H9 (cell line): ENCODE results near the gene ZNF385B. TPM values are rescaled to one million over a fixed set of nuclear protein-coding genes. Genes with fewer than 3 reads are reported as not detected.

Experiments used
- DNase-seq: peaks from one replicate; pipeline ENCODE4 v3.0.0-alpha.2; 2017
- H2AFZ ChIP-seq: one replicate; pipeline ENCODE4 v1.6.1; 2013; ENCODE audit warnings: mild to moderate bottlenecking, low read length, control low read depth, moderate library complexity
- H2AK5ac ChIP-seq: 2 replicates; pipeline ENCODE4 v1.6.1; 2013; ENCODE audit warnings: low read length, control low read depth, mixed read lengths; ENCODE audit not compliant: insufficient read length
- H2BK120ac ChIP-seq: one replicate; pipeline ENCODE4 v1.6.1; 2013; ENCODE audit warnings: low read depth, mild to moderate bottlenecking, low read length, control low read depth, inconsistent platforms; ENCODE audit not compliant: poor library complexity, severe bottlenecking
- H2BK12ac ChIP-seq: 2 replicates; pipeline ENCODE4 v1.6.1; 2013; ENCODE audit warnings: low read length, control low read depth, mixed read lengths, low read depth; ENCODE audit not compliant: insufficient read length
- H2BK15ac ChIP-seq: 2 replicates; pipeline ENCODE4 v1.6.1; 2013; ENCODE audit warnings: low read depth, low read length, control low read depth
- H2BK20ac ChIP-seq: one replicate; pipeline ENCODE4 v1.6.1; 2013; ENCODE audit warnings: low read depth, mild to moderate bottlenecking, low read length, control low read depth, inconsistent platforms; ENCODE audit not compliant: poor library complexity, severe bottlenecking
- H2BK5ac ChIP-seq: 2 replicates; pipeline ENCODE4 v1.6.1; 2013; ENCODE audit warnings: low read length, control low read depth, mixed read lengths; ENCODE audit not compliant: insufficient read length
- H3K14ac ChIP-seq: 2 replicates; pipeline ENCODE4 v1.6.1; 2013; ENCODE audit warnings: low read length, control low read depth; ENCODE audit not compliant: insufficient read depth
- H3K18ac ChIP-seq: 2 replicates; pipeline ENCODE4 v1.6.1; 2013; ENCODE audit warnings: low read depth, mild to moderate bottlenecking, mixed read lengths, low read length, control low read depth; ENCODE audit not compliant: insufficient read length
- H3K23ac ChIP-seq: 2 replicates; pipeline ENCODE4 v1.6.1; 2013; ENCODE audit warnings: low read length, control low read depth, mixed read lengths, low read depth; ENCODE audit not compliant: insufficient read length
- H3K23me2 ChIP-seq: 2 replicates; pipeline ENCODE4 v1.6.1; 2013; ENCODE audit warnings: low read depth, mild to moderate bottlenecking, mixed read lengths, low read length, control low read depth; ENCODE audit not compliant: insufficient read length, poor library complexity, severe bottlenecking
- H3K27ac ChIP-seq: 2 replicates; pipeline ENCODE4 v1.5.1; 2013; ENCODE audit warnings: low read length, control low read depth, mixed read lengths, low read depth; ENCODE audit not compliant: insufficient read length
- H3K27me3 ChIP-seq: 2 replicates; pipeline ENCODE4 v1.6.1; 2013; ENCODE audit warnings: low read length, control low read depth, inconsistent platforms; ENCODE audit not compliant: insufficient read depth
- H3K4ac ChIP-seq: 2 replicates; pipeline ENCODE4 v1.6.1; 2013; ENCODE audit warnings: low read depth, mild to moderate bottlenecking, control low read depth, inconsistent platforms, low read length, moderate library complexity
- H3K4me1 ChIP-seq: 2 replicates; pipeline ENCODE4 v1.6.1; 2013; ENCODE audit warnings: low read length, control low read depth, inconsistent platforms; ENCODE audit not compliant: insufficient read depth
- H3K4me2 ChIP-seq: 2 replicates; pipeline ENCODE4 v1.6.1; 2013; ENCODE audit warnings: low read length, control low read depth, mixed read lengths; ENCODE audit not compliant: insufficient read length, insufficient read depth
- H3K56ac ChIP-seq: 2 replicates; pipeline ENCODE4 v1.6.1; 2013; ENCODE audit warnings: low read depth, mild to moderate bottlenecking, mixed read lengths, low read length, control low read depth; ENCODE audit not compliant: insufficient read length
- H3K79me1 ChIP-seq: 2 replicates; pipeline ENCODE4 v1.6.1; 2013; ENCODE audit warnings: low read depth, mild to moderate bottlenecking, moderate library complexity, low read length, control low read depth, inconsistent platforms; ENCODE audit not compliant: insufficient read depth, poor library complexity, severe bottlenecking
- H3K79me2 ChIP-seq: 2 replicates; pipeline ENCODE4 v1.6.1; 2013; ENCODE audit warnings: low read length, control low read depth, inconsistent platforms; ENCODE audit not compliant: insufficient read depth
- H3K9ac ChIP-seq: 2 replicates; pipeline ENCODE4 v1.6.1; 2013; ENCODE audit warnings: low read length, control low read depth, mixed read lengths; ENCODE audit not compliant: insufficient read length; ENCODE audit errors: extremely low read depth
- H3K9me3 ChIP-seq: one replicate; pipeline ENCODE4 v1.6.1; 2013; ENCODE audit warnings: low read depth, low read length, inconsistent platforms; ENCODE audit not compliant: control insufficient read depth
- H3T11ph ChIP-seq: one replicate; pipeline ENCODE4 v1.6.1; 2013; ENCODE audit warnings: mild to moderate bottlenecking, low read length, control low read depth, inconsistent platforms
- H4K20me1 ChIP-seq: one replicate; pipeline ENCODE4 v1.6.1; 2013; ENCODE audit not compliant: control insufficient read depth, insufficient read length, insufficient read depth
- H4K5ac ChIP-seq: 2 replicates; pipeline ENCODE4 v1.6.1; 2013; ENCODE audit warnings: low read depth, mild to moderate bottlenecking, mixed read lengths, low read length, control low read depth; ENCODE audit not compliant: insufficient read length
- H4K8ac ChIP-seq: replicated peaks from 2 replicates; pipeline ENCODE4 v1.6.1; 2013; ENCODE audit warnings: low read length, control low read depth, mixed read lengths, low read depth; ENCODE audit not compliant: insufficient read length
- H4K91ac ChIP-seq: 2 replicates; pipeline ENCODE4 v1.6.1; 2013; ENCODE audit warnings: low read depth, mild to moderate bottlenecking, moderate library complexity, mixed read lengths, low read length, control low read depth; ENCODE audit not compliant: insufficient read length
- H3K27ac Mint-ChIP-seq, 3 experiments: 2 replicates in 2 of 3; 3 replicates in 1 of 3; pipeline ENCODE4 v1.8.0; 2020 to 2021; ENCODE audit warnings: mixed read lengths in 3 of 3, mild to moderate bottlenecking in 1 of 3, moderate library complexity in 1 of 3
- H3K27me3 Mint-ChIP-seq: 2 replicates; pipeline ENCODE4 v1.8.0; 2021; ENCODE audit warnings: low read depth, mild to moderate bottlenecking, moderate library complexity, mixed read lengths
- H3K36me3 Mint-ChIP-seq, 3 experiments: 2 replicates in 2 of 3; 3 replicates in 1 of 3; pipeline ENCODE4 v1.8.0; 2020 to 2021; ENCODE audit warnings: low read depth in 3 of 3, mixed read lengths in 3 of 3; ENCODE audit not compliant: insufficient read depth in 1 of 3
- H3K4me1 Mint-ChIP-seq, 2 experiments: 2 replicates each; pipeline ENCODE4 v1.8.0; 2020; ENCODE audit warnings: mixed read lengths in 2 of 2
- H3K4me3 Mint-ChIP-seq, 2 experiments: 2 replicates in 1 of 2; 3 replicates in 1 of 2; pipeline ENCODE4 v1.8.0; 2020 to 2021; ENCODE audit warnings: mild to moderate bottlenecking in 2 of 2, mixed read lengths in 2 of 2, moderate library complexity in 1 of 2
- H3K9me3 Mint-ChIP-seq, 2 experiments: 2 replicates in 1 of 2; 3 replicates in 1 of 2; pipeline ENCODE4 v1.8.0; 2020; ENCODE audit warnings: mild to moderate bottlenecking in 2 of 2, mixed read lengths in 2 of 2, moderate library complexity in 1 of 2
- CTCF ChIP-seq: fragments of 200-600 bp; sonication (generic); conservative IDR thresholded peaks from 3 replicates; pipeline ENCODE4 v1.8.0; 2021; ENCODE audit warnings: antibody characterized with exemption, mild to moderate bottlenecking
- WGBS: extraction: QIAGEN DNeasy Blood & Tissue Kit; methylation state at CpG from one replicate; pipeline ENCODE4 v1.1.7; 2013; ENCODE audit warnings: missing lambda C conversion rate, low lambda C conversion rate, mixed read lengths; ENCODE audit not compliant: insufficient read length; ENCODE audit errors: extremely low coverage; 5-methylcytosine and 5-hydroxymethylcytosine counted together
- total RNA-seq: library from RNA; stranded (reverse); gene quantifications from 2 replicates; pipeline ENCODE4 v1.2.1, GENCODE V29; 2021

ZNF385B gene
- total RNA-seq, 1 experiment from 2014 or later = 2.1 TPM

DNA sequence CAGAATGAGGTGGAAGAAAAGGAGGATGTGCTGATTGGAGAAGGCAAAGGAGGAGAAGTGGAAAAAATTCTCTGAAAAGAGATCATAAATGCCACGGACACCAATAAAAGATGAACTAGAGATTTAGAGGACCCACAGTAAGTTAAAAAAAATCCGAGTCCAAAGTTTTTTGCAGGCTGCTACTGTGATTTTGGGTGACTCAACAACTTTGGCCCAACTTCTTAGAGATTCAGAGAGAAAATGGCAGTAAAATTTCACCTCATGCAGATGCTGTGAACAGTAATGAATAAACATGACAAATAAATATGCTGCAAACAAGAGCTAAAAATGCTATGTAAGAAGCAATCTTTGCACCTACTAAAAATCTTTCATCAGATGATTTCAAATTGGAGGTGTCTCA, 419.9 kb downstream of the ZNF385B start:
- Mint-ChIP-seq H3K27me3 (no peaks in the 10 kb centered on the region), H3K9me3 (no peaks in the 10 kb centered on the region), H3K4me3 (no peak overlapping the region), H3K36me3 (no peaks in the 10 kb centered on the region), H3K27ac (no peak overlapping the region; a peak in 1 of 7 replicates), H3K4me1 (peaks cover 40 to 42% of the 10 kb centered on the region in 2 experiments)
- no peak overlapping the region for H3K4ac ChIP-seq
- no peak overlapping the region for H4K5ac ChIP-seq
- H3K9me3 ChIP-seq = no peaks in the 10 kb centered on the region
- no peak overlapping the region for H2AK5ac ChIP-seq
- H4K8ac ChIP-seq = no peak overlapping the region
- H3K79me2 ChIP-seq = no peaks in the 10 kb centered on the region
- H3K18ac ChIP-seq = no peak overlapping the region
- no peak overlapping the region for H3K56ac ChIP-seq
- H4K20me1 ChIP-seq = no peaks in the 10 kb centered on the region
- TF ChIP-seq CTCF = no peak
- H3K79me1 ChIP-seq = no peaks in the 10 kb centered on the region
- H2BK12ac ChIP-seq = no peak overlapping the region
- H2BK15ac ChIP-seq = no peak overlapping the region
- H3K23ac ChIP-seq = no peak overlapping the region
- no peak overlapping the region for H3K14ac ChIP-seq
- no peak for DNase-seq
- H3K4me1 ChIP-seq = peaks cover 9% of the 10 kb centered on the region; the same call in 1 of the 2 replicates
- H2BK120ac ChIP-seq = no peak overlapping the region
- WGBS = no CpG with 5 or more reads among the region's 2 CpGs
- H3K9ac ChIP-seq = no peak overlapping the region
- H4K91ac ChIP-seq = no peak overlapping the region
- no peaks in the 10 kb centered on the region for H3K27me3 ChIP-seq
- H3K27ac ChIP-seq = no peak overlapping the region
- no peak overlapping the region for H2BK5ac ChIP-seq
- H3K4me2 ChIP-seq = no peak overlapping the region
- H3T11ph ChIP-seq = no peak overlapping the region
- H2BK20ac ChIP-seq = no peak overlapping the region
- no peak overlapping the region for H2AFZ ChIP-seq
- no peaks in the 10 kb centered on the region for H3K23me2 ChIP-seq
